ENCODE results near the gene YARS1. TPM values are rescaled to one million over a fixed set of nuclear protein-coding genes. Genes with fewer than 3 reads are reported as not detected.

Gene YARS1
- polyA plus RNA-seq, 3 donors = 38.1 to 42.7 (median 39.8) TPM

- Histone ChIP-seq H3K4me1 (ENCODE audit: control insufficient read depth in 1 of 2, insufficient read depth in 2 of 2, low read length in 2 of 2) (peaks cover 0 to 2% of the 10 kb centered on the region in 2 donors), H3K36me3 (replicated peaks in 1 of 2; ENCODE audit: control insufficient read depth in 1 of 2, insufficient read depth in 2 of 2, low read length in 2 of 2) (peaks cover 74 to 84% of the 10 kb centered on the region in 2 donors), H3K9me3 (replicated peaks in 1 of 2; ENCODE audit: control insufficient read depth in 1 of 2, insufficient read depth in 1 of 2, low read length in 2 of 2) (no peaks in the 10 kb centered on the region), H3K27me3 (ENCODE audit: control insufficient read depth in 2 of 2, insufficient read depth in 2 of 2, low read length in 2 of 2) (no peaks in the 10 kb centered on the region), H4K20me1 (ENCODE audit: insufficient read depth, low read length) (no peaks in the 10 kb centered on the region), H2AFZ (ENCODE audit: insufficient read depth, low read depth, low read length, poor library complexity, severe bottlenecking) (no peak overlapping the region), H3K4me2 (replicated peaks; ENCODE audit: extremely low read depth, low read length, poor library complexity, severe bottlenecking) (no peak overlapping the region), H3K4me3 (replicated peaks in 1 of 3; ENCODE audit: low read depth in 2 of 3, low read length in 3 of 3) (no peak overlapping the region), H3K9ac (ENCODE audit: insufficient read depth, low read length, poor library complexity, severe bottlenecking) (no peak overlapping the region), H3K79me2 (ENCODE audit: insufficient read depth, low read length) (peaks cover 4% of the 10 kb centered on the region), H3K27ac (ENCODE audit: low read depth in 1 of 2, low read length in 2 of 2) (no peak overlapping the region)
- Mint-ChIP-seq H3K27me3 (ENCODE audit: low read depth in 3 of 3) (no peaks in the 10 kb centered on the region), H3K9me3 (no peaks in the 10 kb centered on the region), H3K36me3 (peaks cover 70 to 75% of the 10 kb centered on the region in 2 donors), H3K4me1 (peaks cover 7% of the 10 kb centered on the region), H3K27ac (no peak overlapping the region), H3K4me3 (no peak overlapping the region)
- DNase-seq = no peak
- TF ChIP-seq CTCF (IDR thresholded peaks at IDR 0.05) = no peak
- intact Hi-C loops (cut with micrococcal nuclease) = no loop called here
- WGBS (ENCODE audit: insufficient coverage) = no CpG with 5 or more reads among the region's 7 CpGs
Measured at GRCh38 chr1:32828341-32828740, 11.2 kb upstream of the YARS1 start.

GRCh38 chr1:32825181-32825580 is 8.0 kb upstream of the YARS1 start:
- intact Hi-C loops (cut with micrococcal nuclease) = no loop called here
- Mint-ChIP-seq H3K27me3 (ENCODE audit: low read depth in 3 of 3) (peaks cover 0 to 1% (median 0%) of the 10 kb centered on the region in 3 donors), H3K27ac (no peak overlapping the region), H3K36me3 (peaks cover 40 to 48% of the 10 kb centered on the region in 2 donors), H3K9me3 (no peaks in the 10 kb centered on the region), H3K4me1 (peaks cover 8% of the 10 kb centered on the region), H3K4me3 (no peak overlapping the region)
- H3K4me2 ChIP-seq (replicated peaks; ENCODE audit: extremely low read depth, low read length, poor library complexity, severe bottlenecking) = no peak overlapping the region
- no peak for DNase-seq
- TF ChIP-seq CTCF (IDR thresholded peaks at IDR 0.05) = no peak
- peaks cover 0 to 2% of the 10 kb centered on the region in 2 donors for H3K4me1 ChIP-seq (ENCODE audit: control insufficient read depth in 1 of 2, insufficient read depth in 2 of 2, low read length in 2 of 2)
- H3K27ac ChIP-seq (ENCODE audit: low read depth in 1 of 2, low read length in 2 of 2) = no peak overlapping the region
- no peak overlapping the region for H3K4me3 ChIP-seq (replicated peaks in 1 of 3; ENCODE audit: low read depth in 2 of 3, low read length in 3 of 3)
- H3K9me3 ChIP-seq (replicated peaks in 1 of 2; ENCODE audit: control insufficient read depth in 1 of 2, insufficient read depth in 1 of 2, low read length in 2 of 2) = no peaks in the 10 kb centered on the region
- peaks cover 32% of the 10 kb centered on the region for H3K79me2 ChIP-seq (ENCODE audit: insufficient read depth, low read length)
- no peaks in the 10 kb centered on the region for H4K20me1 ChIP-seq (ENCODE audit: insufficient read depth, low read length)
- H2AFZ ChIP-seq (ENCODE audit: insufficient read depth, low read depth, low read length, poor library complexity, severe bottlenecking) = no peak overlapping the region
- H3K9ac ChIP-seq (ENCODE audit: insufficient read depth, low read length, poor library complexity, severe bottlenecking) = no peak overlapping the region
- WGBS (ENCODE audit: insufficient coverage) = 0% methylated on average over 1 of the region's 3 CpGs
- H3K36me3 ChIP-seq (replicated peaks in 1 of 2; ENCODE audit: control insufficient read depth in 1 of 2, insufficient read depth in 2 of 2, low read length in 2 of 2) = peaks cover 45 to 52% of the 10 kb centered on the region in 2 donors
- H3K27me3 ChIP-seq (ENCODE audit: control insufficient read depth in 2 of 2, insufficient read depth in 2 of 2, low read length in 2 of 2) = no peaks in the 10 kb centered on the region

All from CD14-positive monocyte (primary cell).